HL-60 (cell line): Measurements from ENCODE around the gene RAB1B.

Source experiments
- CTCF ChIP-seq: IDR thresholded peaks from one replicate; pipeline ENCODE4 v1.5.1; 2011; ENCODE audit warnings: low read length, control low read depth, inconsistent platforms; ENCODE audit not compliant: insufficient read depth
- GABPA ChIP-seq: IDR thresholded peaks from 2 replicates; pipeline ENCODE4 v1.6.1; 2012; ENCODE audit warnings: low read depth
- POLR2AphosphoS5 ChIP-seq: IDR thresholded peaks from 2 replicates; pipeline ENCODE4 v1.6.1; 2012; ENCODE audit warnings: low read depth
- TF ChIP-seq, protein P1 (sequence below): IDR thresholded peaks from 2 replicates; pipeline ENCODE4 v1.6.1; 2012; ENCODE audit warnings: low read depth; ENCODE audit not compliant: insufficient replicate concordance

- TF ChIP-seq CTCF (no peak), POLR2AphosphoS5 (no peak), GABPA (no peak)
- TF ChIP-seq, protein P1, sequence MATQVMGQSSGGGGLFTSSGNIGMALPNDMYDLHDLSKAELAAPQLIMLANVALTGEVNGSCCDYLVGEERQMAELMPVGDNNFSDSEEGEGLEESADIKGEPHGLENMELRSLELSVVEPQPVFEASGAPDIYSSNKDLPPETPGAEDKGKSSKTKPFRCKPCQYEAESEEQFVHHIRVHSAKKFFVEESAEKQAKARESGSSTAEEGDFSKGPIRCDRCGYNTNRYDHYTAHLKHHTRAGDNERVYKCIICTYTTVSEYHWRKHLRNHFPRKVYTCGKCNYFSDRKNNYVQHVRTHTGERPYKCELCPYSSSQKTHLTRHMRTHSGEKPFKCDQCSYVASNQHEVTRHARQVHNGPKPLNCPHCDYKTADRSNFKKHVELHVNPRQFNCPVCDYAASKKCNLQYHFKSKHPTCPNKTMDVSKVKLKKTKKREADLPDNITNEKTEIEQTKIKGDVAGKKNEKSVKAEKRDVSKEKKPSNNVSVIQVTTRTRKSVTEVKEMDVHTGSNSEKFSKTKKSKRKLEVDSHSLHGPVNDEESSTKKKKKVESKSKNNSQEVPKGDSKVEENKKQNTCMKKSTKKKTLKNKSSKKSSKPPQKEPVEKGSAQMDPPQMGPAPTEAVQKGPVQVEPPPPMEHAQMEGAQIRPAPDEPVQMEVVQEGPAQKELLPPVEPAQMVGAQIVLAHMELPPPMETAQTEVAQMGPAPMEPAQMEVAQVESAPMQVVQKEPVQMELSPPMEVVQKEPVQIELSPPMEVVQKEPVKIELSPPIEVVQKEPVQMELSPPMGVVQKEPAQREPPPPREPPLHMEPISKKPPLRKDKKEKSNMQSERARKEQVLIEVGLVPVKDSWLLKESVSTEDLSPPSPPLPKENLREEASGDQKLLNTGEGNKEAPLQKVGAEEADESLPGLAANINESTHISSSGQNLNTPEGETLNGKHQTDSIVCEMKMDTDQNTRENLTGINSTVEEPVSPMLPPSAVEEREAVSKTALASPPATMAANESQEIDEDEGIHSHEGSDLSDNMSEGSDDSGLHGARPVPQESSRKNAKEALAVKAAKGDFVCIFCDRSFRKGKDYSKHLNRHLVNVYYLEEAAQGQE: no peak
Measured at GRCh38 chr11:66314561-66315497, 46.4 kb downstream of the RAB1B start.
